PC-9 (cell line): Measurements from ENCODE around the gene USP9X. TPM values are rescaled to one million over a fixed set of nuclear protein-coding genes. Genes with fewer than 3 reads are reported as not detected.

ENCODE experiments used
- BruUV-seq: library from RNA; stranded (reverse); fragments of 400-500 nt; replicated peaks from 2 replicates; lab custom pipeline; 2021; lab: Mats Ljungman, UMichigan
- CTCF ChIA-PET: fragments of 300-600 bp; sonication (Branson Sonifier 250); formaldehyde crosslinking; loops from one replicate; lab custom pipeline; 2022; ENCODE audit warnings: antibody characterized with exemption; lab: Charles Lee
- POLR2A ChIA-PET: fragments of 300-600 bp; sonication (Branson Sonifier 250); formaldehyde crosslinking; loops from one replicate; lab custom pipeline; 2022; ENCODE audit warnings: antibody characterized with exemption; ENCODE audit not compliant: unreplicated experiment; lab: Charles Lee
- DNase-seq, 2 experiments: peaks; one replicate each; pipeline versions ENCODE4 v3.0.0 to v3.0.0-alpha.2; 2015 to 2022; ENCODE audit warnings: mixed read lengths in 1 of 2
- H2AFZ ChIP-seq: fragments of 200-600 bp; sonication (generic); 2 replicates; pipeline ENCODE4 v1.8.1; 2017; ENCODE audit warnings: antibody characterized with exemption
- H3F3A ChIP-seq: fragments of 200-600 bp; sonication (generic); 2 replicates; pipeline ENCODE4 v1.8.1; 2017; ENCODE audit warnings: antibody characterized with exemption, mild to moderate bottlenecking, low read depth; ENCODE audit not compliant: insufficient read depth
- H3K27ac ChIP-seq: fragments of 200-600 bp; sonication (generic); 2 replicates; pipeline ENCODE4 v1.6.1; 2016; ENCODE audit warnings: mixed run types
- H3K27me3 ChIP-seq: fragments of 200-600 bp; sonication (generic); 2 replicates; pipeline ENCODE4 v1.6.1; 2016; ENCODE audit warnings: low read depth, mixed run types; ENCODE audit not compliant: insufficient read depth
- H3K36me3 ChIP-seq: fragments of 200-600 bp; sonication (generic); 2 replicates; pipeline ENCODE4 v1.6.1; 2016; ENCODE audit warnings: low read depth, mixed run types
- H3K4me1 ChIP-seq: fragments of 200-600 bp; sonication (generic); replicated peaks from 2 replicates; pipeline ENCODE4 v1.6.1; 2016; ENCODE audit warnings: mixed run types; ENCODE audit not compliant: insufficient read depth
- H3K4me2 ChIP-seq: fragments of 200-600 bp; sonication (generic); 2 replicates; pipeline ENCODE4 v1.6.1; 2017; ENCODE audit warnings: mixed run types
- H3K4me3 ChIP-seq: fragments of 200-600 bp; sonication (generic); 2 replicates; pipeline ENCODE4 v1.6.1; 2016; ENCODE audit warnings: mixed run types
- H3K79me2 ChIP-seq: fragments of 200-600 bp; sonication (generic); 2 replicates; pipeline ENCODE4 v1.6.1; 2017; ENCODE audit warnings: low read depth, mixed run types
- H3K9me2 ChIP-seq: fragments of 200-600 bp; sonication (generic); 2 replicates; pipeline ENCODE4 v1.8.1; 2017; ENCODE audit warnings: mild to moderate bottlenecking; ENCODE audit not compliant: insufficient read depth
- H3K9me3 ChIP-seq: fragments of 200-600 bp; sonication (generic); 2 replicates; pipeline ENCODE4 v1.8.1; 2016; ENCODE audit warnings: low read depth; ENCODE audit not compliant: insufficient read depth
- H4K20me1 ChIP-seq: fragments of 200-600 bp; sonication (generic); 2 replicates; pipeline ENCODE4 v1.8.1; 2017; ENCODE audit not compliant: insufficient read depth
- CTCF ChIP-seq: fragments of 200-600 bp; sonication (generic); conservative IDR thresholded peaks from 2 replicates; pipeline ENCODE4 v1.6.1; 2017; ENCODE audit warnings: mixed run types, antibody characterized with exemption, mild to moderate bottlenecking, moderate library complexity
- EZH2 ChIP-seq: fragments of 200-600 bp; sonication (generic); IDR thresholded peaks from 2 replicates; pipeline ENCODE4 v1.8.0; 2017; ENCODE audit warnings: antibody characterized with exemption, low read depth
- intact Hi-C: fragments of 100-400 bp; cut with micrococcal nuclease; formaldehyde crosslinking; loops from one replicate; pipeline ENCODE4 v1.10.0; 2022; ENCODE audit not compliant: unreplicated experiment
- total RNA-seq: library from RNA; stranded (reverse); gene quantifications from 2 replicates; pipeline ENCODE4 v1.2.3, GENCODE V29; 2021

Gene USP9X
- total RNA-seq, 1 experiment from 2014 or later, result 43.2 TPM

- no peaks in the 10 kb centered on the region for H3K27me3 ChIP-seq
- DNase-seq, result no peak
- no TSS peak for BruUV-seq
- H3F3A ChIP-seq, result no peaks in the 10 kb centered on the region
- no peak overlapping the region for H3K4me3 ChIP-seq
- H3K9me3 ChIP-seq, result no peaks in the 10 kb centered on the region
- H3K36me3 ChIP-seq, result no peaks in the 10 kb centered on the region
- ChIA-PET POLR2A (interaction anchor here (0.8 kb wide), 1 partner anchor 9 kb away, joined by 7 read pairs; no protein-coding TSS in a partner anchor), CTCF (interaction anchor here (0.6 kb wide), 1 partner anchor 125 kb away, joined by 12 read pairs; no protein-coding TSS in a partner anchor)
- TF ChIP-seq EZH2 (no peak), CTCF (no peak)
- no peaks in the 10 kb centered on the region for H3K79me2 ChIP-seq
- H3K9me2 ChIP-seq, result no peaks in the 10 kb centered on the region
- no peaks in the 10 kb centered on the region for H3K4me1 ChIP-seq
- intact Hi-C loops, result no loop called here
- H3K4me2 ChIP-seq, result no peak overlapping the region
- no peak overlapping the region for H2AFZ ChIP-seq
- no peaks in the 10 kb centered on the region for H4K20me1 ChIP-seq
- H3K27ac ChIP-seq, result no peak overlapping the region
These were observed 92.1 kb downstream of the USP9X start for GRCh38 chrX:41177297-41177696.

DNA sequence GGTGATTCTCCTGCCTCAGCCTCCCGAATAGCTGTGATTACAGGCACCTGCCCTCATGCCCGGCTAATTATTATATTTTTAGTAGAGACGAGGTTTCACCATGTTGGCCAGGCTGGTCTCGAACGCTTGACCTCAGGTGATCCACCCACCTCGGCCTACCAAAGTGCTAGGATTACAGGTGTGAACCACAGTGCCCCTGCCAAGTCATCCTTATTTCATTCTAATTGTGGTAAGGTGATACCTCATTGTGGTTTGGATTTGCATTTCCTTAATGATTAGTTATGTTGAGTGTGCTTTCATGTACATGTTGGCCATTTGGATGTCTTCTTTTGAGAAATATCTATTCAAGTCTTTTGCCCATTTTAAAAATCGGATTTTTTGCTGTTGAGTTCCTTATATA, 93.0 kb downstream of the USP9X start:
- no peaks in the 10 kb centered on the region for H3K9me3 ChIP-seq
- no peak for TF ChIP-seq CTCF
- TF ChIP-seq EZH2, result no peak
- H3K9me2 ChIP-seq, result no peaks in the 10 kb centered on the region
- no peaks in the 10 kb centered on the region for H4K20me1 ChIP-seq
- H3K4me2 ChIP-seq, result no peak overlapping the region
- H3K4me3 ChIP-seq, result no peak overlapping the region
- no TSS peak for BruUV-seq
- DNase-seq, result no peak
- no peaks in the 10 kb centered on the region for H3K79me2 ChIP-seq
- H2AFZ ChIP-seq, result no peak overlapping the region
- H3K27ac ChIP-seq, result no peak overlapping the region
- no peaks in the 10 kb centered on the region for H3K27me3 ChIP-seq
- POLR2A ChIA-PET, result no interaction called here
- no peaks in the 10 kb centered on the region for H3K36me3 ChIP-seq
- H3F3A ChIP-seq, result no peaks in the 10 kb centered on the region
- CTCF ChIA-PET, result no interaction called here
- intact Hi-C loops, result no loop called here
- no peaks in the 10 kb centered on the region for H3K4me1 ChIP-seq

DNA sequence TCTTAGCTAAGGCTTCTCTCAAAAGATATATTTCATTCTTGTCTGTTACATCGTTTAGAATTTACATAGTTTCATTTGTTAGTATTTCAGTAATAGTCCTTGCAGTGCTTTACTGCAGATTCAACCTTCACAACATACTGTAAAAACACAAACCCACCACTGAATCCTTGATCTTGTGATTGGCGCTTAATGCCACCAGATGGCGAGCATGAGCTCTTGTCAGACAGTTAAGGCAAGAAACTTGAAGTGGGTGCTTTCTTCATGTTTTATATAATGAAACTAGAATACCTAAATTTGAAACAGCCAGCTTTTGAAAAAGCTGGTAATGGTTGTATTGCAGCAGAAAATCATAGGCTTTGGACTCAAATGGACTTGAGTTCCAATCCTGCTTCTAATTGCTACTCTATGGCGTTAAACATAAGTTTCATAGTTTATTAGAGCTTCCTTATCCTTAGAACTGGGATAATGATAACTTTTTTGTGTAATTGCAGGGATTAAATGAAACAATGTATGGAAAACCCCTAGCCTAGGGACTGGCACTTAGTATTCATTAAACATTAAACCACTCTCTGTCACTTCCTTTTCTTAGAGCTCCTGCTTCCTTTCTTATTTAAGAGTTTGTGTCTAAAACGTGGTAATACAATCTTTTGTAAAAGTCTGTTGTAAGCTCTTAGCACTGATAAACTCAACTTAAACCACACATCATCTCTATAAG, 95.1 kb downstream of the USP9X start:
- H3K36me3 ChIP-seq, result no peaks in the 10 kb centered on the region
- no peaks in the 10 kb centered on the region for H3K27me3 ChIP-seq
- DNase-seq, result peak in 1 of 2 experiments; percentile 6
- ChIA-PET CTCF (interaction anchor here (0.5 to 1.0 kb wide), 4 partner anchors 53 to 630 kb away, joined by 3 to 5 read pairs (median 3); no protein-coding TSS in a partner anchor), POLR2A (no interaction called here)
- no peak overlapping the region for H2AFZ ChIP-seq
- H3K79me2 ChIP-seq, result no peaks in the 10 kb centered on the region
- no peaks in the 10 kb centered on the region for H3K9me2 ChIP-seq
- no peak overlapping the region for H3K4me2 ChIP-seq
- H3K9me3 ChIP-seq, result no peaks in the 10 kb centered on the region
- H3K4me1 ChIP-seq, result no peaks in the 10 kb centered on the region
- H4K20me1 ChIP-seq, result no peaks in the 10 kb centered on the region
- no peak overlapping the region for H3K4me3 ChIP-seq
- no peaks in the 10 kb centered on the region for H3F3A ChIP-seq
- intact Hi-C loops, result no loop called here
- BruUV-seq, result no TSS peak
- H3K27ac ChIP-seq, result no peak overlapping the region
- TF ChIP-seq CTCF (peak; percentile 56), EZH2 (no peak)
